Measurements from ENCODE around the gene ACTL6B.

DNA sequence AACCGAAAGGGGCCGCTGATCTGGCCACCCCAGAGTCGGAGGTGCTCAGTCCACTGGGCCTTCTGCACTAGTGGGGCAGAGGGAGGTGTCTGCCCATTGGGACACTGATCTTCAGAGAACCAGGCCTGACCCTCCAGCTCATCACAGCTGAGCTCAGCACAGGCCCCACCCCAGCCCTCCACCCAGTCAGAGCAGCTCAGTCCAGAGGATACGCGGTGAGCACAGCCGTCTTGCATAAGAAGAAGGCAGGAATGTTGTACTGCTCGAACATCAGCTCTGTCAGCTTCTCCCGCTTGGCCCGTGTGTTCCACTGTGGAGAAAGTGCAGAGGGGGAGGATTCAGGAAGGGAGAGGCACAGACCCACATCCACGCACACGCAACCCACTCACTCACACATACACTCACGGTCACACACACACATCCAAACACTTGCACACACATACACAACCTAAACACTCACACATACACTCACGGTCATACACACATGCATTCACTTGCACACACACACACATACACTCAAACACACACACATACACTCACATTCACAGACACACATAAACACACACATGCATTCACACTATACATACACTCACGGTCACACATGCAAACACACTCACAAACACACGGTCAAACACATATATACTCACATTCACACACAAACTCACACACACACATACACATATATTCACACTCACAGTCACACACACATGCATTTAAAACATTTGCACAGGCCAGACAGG lies 6.3 kb downstream of the ACTL6B start:
- TF ChIP-seq, protein P1, sequence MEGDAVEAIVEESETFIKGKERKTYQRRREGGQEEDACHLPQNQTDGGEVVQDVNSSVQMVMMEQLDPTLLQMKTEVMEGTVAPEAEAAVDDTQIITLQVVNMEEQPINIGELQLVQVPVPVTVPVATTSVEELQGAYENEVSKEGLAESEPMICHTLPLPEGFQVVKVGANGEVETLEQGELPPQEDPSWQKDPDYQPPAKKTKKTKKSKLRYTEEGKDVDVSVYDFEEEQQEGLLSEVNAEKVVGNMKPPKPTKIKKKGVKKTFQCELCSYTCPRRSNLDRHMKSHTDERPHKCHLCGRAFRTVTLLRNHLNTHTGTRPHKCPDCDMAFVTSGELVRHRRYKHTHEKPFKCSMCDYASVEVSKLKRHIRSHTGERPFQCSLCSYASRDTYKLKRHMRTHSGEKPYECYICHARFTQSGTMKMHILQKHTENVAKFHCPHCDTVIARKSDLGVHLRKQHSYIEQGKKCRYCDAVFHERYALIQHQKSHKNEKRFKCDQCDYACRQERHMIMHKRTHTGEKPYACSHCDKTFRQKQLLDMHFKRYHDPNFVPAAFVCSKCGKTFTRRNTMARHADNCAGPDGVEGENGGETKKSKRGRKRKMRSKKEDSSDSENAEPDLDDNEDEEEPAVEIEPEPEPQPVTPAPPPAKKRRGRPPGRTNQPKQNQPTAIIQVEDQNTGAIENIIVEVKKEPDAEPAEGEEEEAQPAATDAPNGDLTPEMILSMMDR (IDR thresholded peaks at IDR 0.05; ENCODE audit: poor library complexity, severe bottlenecking), result no peak
- TF ChIP-seq, protein P2, sequence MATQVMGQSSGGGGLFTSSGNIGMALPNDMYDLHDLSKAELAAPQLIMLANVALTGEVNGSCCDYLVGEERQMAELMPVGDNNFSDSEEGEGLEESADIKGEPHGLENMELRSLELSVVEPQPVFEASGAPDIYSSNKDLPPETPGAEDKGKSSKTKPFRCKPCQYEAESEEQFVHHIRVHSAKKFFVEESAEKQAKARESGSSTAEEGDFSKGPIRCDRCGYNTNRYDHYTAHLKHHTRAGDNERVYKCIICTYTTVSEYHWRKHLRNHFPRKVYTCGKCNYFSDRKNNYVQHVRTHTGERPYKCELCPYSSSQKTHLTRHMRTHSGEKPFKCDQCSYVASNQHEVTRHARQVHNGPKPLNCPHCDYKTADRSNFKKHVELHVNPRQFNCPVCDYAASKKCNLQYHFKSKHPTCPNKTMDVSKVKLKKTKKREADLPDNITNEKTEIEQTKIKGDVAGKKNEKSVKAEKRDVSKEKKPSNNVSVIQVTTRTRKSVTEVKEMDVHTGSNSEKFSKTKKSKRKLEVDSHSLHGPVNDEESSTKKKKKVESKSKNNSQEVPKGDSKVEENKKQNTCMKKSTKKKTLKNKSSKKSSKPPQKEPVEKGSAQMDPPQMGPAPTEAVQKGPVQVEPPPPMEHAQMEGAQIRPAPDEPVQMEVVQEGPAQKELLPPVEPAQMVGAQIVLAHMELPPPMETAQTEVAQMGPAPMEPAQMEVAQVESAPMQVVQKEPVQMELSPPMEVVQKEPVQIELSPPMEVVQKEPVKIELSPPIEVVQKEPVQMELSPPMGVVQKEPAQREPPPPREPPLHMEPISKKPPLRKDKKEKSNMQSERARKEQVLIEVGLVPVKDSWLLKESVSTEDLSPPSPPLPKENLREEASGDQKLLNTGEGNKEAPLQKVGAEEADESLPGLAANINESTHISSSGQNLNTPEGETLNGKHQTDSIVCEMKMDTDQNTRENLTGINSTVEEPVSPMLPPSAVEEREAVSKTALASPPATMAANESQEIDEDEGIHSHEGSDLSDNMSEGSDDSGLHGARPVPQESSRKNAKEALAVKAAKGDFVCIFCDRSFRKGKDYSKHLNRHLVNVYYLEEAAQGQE (IDR thresholded peaks at IDR 0.05; ENCODE audit: borderline replicate concordance), result no peak
- TF ChIP-seq MXI1 (conservative IDR thresholded peaks at IDR 0.05; ENCODE audit: poor library complexity, severe bottlenecking) (no peak), SMC3 (conservative IDR thresholded peaks at IDR 0.05; ENCODE audit: poor library complexity) (no peak), EZH2 (IDR thresholded peaks at IDR 0.05; ENCODE audit: borderline replicate concordance, insufficient read depth, low read length, poor library complexity, severe bottlenecking) (no peak)

Data from neural cell (in vitro differentiated cells).